GM12874 (cell line): Measurements from ENCODE around the gene KIAA0040.

Source experiments
- TF ChIP-seq, protein P1 (sequence below): IDR thresholded peaks from 2 replicates; pipeline ENCODE4 v1.5.1; 2011; ENCODE audit warnings: low read depth, mild to moderate bottlenecking, control low read depth, low read length, moderate library complexity; ENCODE audit not compliant: insufficient read depth

KIAA0040 gene

DNA sequence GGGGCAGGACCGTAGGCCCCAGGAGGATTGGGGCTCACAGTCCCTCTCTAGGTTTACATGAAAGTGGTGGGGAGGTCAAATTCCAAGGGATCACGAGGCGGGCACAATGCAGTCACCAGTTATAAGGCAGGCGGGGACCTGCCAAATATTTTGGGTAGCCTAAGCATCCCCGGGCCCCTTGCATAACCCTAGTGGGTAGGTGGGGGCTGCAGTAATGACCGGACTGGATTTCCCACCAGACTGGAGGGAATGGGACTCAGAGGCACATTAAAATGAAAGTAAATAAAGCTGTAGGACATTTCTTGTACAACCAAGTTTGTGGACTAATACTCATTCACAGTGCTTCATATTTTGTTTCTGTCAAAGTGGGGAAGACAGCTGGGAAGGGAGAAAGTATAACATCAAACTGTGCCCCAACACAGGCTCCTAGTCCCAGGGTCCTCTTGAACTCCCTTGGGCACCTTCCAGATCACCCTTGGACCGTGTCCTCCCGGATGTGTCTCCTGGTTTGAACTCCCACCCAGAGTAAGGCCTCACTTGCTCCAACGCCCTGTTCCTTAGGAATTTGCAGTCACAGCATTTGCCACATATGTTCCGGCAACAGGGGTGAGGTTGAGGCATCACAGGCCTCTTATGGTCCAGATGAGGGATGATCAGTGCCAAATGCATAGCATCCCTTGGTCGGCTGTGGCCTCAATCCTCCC is 28.4 kb upstream of the KIAA0040 start:
- TF ChIP-seq, protein P1, sequence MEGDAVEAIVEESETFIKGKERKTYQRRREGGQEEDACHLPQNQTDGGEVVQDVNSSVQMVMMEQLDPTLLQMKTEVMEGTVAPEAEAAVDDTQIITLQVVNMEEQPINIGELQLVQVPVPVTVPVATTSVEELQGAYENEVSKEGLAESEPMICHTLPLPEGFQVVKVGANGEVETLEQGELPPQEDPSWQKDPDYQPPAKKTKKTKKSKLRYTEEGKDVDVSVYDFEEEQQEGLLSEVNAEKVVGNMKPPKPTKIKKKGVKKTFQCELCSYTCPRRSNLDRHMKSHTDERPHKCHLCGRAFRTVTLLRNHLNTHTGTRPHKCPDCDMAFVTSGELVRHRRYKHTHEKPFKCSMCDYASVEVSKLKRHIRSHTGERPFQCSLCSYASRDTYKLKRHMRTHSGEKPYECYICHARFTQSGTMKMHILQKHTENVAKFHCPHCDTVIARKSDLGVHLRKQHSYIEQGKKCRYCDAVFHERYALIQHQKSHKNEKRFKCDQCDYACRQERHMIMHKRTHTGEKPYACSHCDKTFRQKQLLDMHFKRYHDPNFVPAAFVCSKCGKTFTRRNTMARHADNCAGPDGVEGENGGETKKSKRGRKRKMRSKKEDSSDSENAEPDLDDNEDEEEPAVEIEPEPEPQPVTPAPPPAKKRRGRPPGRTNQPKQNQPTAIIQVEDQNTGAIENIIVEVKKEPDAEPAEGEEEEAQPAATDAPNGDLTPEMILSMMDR = no peak

DNA sequence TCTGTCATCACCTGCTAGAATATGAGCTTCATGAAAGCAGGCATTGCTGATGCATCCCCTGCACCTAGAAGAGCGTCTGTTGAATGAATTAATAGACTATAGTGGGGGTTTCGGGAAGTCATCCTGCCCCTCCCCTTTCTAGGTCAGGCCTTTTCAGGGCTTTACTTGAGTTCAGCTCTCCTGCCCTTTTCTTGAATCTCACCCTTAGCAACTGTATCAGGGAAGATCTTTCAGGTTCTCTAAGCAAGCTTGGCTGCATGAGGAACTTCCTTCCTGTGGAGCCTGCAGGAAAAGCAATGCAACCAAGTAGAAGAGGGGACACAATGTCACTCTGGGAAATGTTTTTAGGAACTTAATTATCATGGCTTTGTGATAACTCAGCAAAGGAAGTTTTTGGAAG is 27.2 kb upstream of the KIAA0040 start:
- TF ChIP-seq, protein P1 = no peak

DNA sequence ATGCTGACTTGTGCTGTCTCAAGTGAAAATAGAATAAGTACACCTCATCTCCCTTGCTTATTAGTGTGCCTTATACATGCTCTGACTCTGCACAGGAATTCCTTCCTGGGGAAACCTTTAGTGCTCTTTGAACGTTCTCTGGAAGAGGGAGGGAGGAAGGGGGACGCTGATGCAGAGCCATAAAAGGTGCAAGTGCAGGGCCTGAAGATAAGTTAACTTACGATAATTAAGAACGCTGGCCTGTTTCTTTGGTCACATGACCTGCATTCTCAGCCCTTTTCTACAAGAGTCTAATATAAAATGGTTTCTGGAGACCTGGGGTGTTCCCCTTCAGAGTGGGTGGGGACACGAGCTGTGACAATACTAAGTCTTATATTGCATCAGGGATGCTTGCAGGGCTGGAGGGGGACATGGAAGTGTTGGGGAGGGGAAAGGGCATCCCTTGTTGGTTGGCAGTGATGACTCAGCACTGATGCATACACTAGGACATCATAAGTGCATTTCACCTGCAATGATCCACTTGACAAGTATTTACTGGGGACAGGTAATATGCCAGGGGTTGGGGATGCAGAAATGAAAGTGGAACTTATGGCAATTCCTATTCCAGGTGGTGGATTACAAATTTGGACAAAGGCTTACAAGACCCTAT is 26.3 kb upstream of the KIAA0040 start:
- TF ChIP-seq, protein P1 = no peak

DNA sequence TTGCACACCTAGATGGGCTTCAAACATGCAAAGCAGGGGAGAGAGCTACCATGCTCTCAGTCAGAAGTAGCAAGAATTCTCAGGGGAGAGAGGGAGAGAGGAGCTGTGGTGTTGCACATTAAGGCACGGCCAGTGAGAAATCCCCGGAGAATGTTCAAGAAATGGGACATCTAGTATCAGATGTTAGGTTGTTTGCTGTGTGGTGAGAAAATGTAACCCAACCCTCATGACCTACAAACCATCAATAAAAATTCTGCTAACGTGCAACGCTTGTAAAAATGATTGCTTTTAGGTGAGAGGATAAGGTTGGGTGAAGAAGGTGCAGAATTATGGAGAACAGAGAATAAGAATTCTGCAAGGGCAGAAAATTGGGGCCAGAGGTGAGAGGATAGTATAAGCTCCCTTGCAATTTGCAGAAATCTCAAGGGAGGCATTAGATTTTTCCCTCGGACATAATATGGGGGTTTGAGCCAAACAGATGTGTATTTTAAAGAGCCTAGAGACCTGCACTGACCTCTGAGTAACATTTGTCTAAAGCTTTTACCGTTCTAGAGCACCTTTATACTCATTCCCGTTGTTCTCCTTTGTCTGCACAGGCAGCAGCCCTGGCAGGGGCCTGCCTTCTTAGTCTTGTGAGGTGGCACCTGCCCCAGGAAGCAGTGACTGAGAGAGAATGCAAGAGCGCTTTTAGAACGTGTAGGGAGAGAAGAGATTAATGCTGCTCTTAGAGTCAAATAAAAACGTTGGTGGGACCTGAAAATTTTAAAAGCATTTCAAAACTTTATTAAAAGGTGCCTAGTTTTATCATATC is 25.4 kb upstream of the KIAA0040 start:
- TF ChIP-seq, protein P1 = no peak

DNA sequence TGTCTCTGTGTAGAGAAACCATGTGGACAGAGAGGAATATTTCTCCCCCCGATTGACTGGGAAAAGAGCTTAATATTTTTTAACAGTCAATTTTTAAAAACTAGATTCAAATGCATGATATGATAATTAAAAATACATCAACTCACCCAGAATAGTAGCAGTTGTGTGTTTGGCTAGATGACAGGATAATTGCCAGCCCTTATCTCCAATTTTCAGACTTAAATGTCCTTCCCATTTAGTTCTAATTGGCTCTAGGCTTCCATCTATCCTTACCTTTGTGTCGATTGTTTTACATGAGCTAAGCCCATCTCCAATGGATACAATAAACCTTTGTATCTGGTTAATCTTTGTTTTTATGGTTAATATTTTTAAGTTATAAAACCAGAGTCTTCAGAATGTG is 23.9 kb upstream of the KIAA0040 start:
- TF ChIP-seq, protein P1 = no peak

DNA sequence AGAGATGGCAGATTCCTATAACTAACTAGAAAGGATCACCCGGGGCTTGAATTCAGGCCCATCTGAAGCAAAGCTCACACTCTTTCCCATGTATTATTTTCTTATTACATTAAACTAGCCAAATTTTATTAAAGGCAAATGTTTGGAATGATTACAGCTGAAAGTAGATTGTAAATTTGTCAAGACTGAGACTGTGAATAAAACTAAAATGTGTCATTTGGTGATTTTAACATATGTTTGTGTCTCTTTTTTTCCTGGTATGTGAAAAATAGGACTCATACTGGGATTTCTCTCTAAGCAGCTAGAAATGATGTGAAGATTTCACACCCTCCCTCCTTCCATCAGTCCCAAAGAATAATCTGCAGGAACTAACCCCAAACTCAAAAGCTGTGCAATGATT is 19.1 kb upstream of the KIAA0040 start:
- TF ChIP-seq, protein P1 = no peak

DNA sequence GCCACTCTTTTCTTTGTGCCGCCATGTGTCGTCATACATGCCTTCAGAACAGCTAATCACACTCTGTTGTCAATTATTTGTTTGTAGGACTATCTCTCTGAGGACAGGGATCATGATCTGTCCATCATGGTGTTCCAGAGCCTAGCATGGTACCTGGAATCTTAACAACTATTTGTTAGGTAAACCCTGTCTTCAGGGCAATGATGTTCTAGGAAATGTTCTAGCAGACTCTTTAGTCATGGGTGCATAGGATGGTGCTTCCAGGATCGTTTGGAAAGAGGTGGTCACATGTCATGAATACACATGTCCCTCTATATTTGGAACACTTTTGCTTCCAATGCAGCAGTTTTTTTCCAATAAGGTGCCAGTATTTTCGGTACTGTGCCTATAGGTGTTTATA is 18.2 kb upstream of the KIAA0040 start:
- TF ChIP-seq, protein P1 = no peak
